HG03108 (cell line): ENCODE data around the gene ANO1.
"Not testable (repeated sequence)": the region's sequence is repeated elsewhere in the genome, so short reads cannot be mapped to it uniquely, and the experiment has no call there.

Experiments used
- ATAC-seq: cut with Tn5 transposase; IDR thresholded peaks from one replicate; pipeline ENCODE4 v1.9.1; 2021; ENCODE audit warnings: moderate library complexity; ENCODE audit not compliant: unreplicated experiment

The ANO1 gene

GRCh38 chr11:70205049-70205725 is 127.1 kb downstream of the ANO1 start:
- ATAC-seq = no peak

GRCh38 chr11:70205766-70206165 is 127.6 kb downstream of the ANO1 start:
- no peak for ATAC-seq

- ATAC-seq = no peak
These were observed 128.3 kb downstream of the ANO1 start for GRCh38 chr11:70206226-70206981.

GRCh38 chr11:70206982-70207376 is 128.9 kb downstream of the ANO1 start:
- ATAC-seq = no peak

GRCh38 chr11:70207531-70208131 is 129.5 kb downstream of the ANO1 start:
- no peak for ATAC-seq

GRCh38 chr11:70209391-70209912 is 131.3 kb downstream of the ANO1 start:
- ATAC-seq = no peak

GRCh38 chr11:70210051-70210501 is 132.0 kb downstream of the ANO1 start:
- ATAC-seq = no peak

GRCh38 chr11:70210530-70210929 is 132.4 kb downstream of the ANO1 start:
- ATAC-seq = no peak

GRCh38 chr11:70212227-70212811 is 134.2 kb downstream of the ANO1 start:
- no peak for ATAC-seq

- not testable (repeated sequence) for ATAC-seq
These were observed 139.3 kb downstream of the ANO1 start for GRCh38 chr11:70217388-70217787.

GRCh38 chr11:70218076-70218475 is 140.0 kb downstream of the ANO1 start:
- not testable (repeated sequence) for ATAC-seq

- ATAC-seq = no peak
These were observed 142.0 kb downstream of the ANO1 start for GRCh38 chr11:70220136-70220535.

GRCh38 chr11:70220920-70221319 is 142.8 kb downstream of the ANO1 start:
- no peak for ATAC-seq

- no peak for ATAC-seq
These were observed 147.6 kb downstream of the ANO1 start for GRCh38 chr11:70225681-70226177.

GRCh38 chr11:70226183-70226582 is 148.1 kb downstream of the ANO1 start:
- no peak for ATAC-seq

GRCh38 chr11:70226967-70227366 is 148.8 kb downstream of the ANO1 start:
- ATAC-seq = no peak

- ATAC-seq = no peak
These were observed 151.6 kb downstream of the ANO1 start for GRCh38 chr11:70229737-70230136.

GRCh38 chr11:70230151-70230839 is 152.2 kb downstream of the ANO1 start:
- ATAC-seq = no peak

GRCh38 chr11:70230840-70231710 is 153.0 kb downstream of the ANO1 start:
- ATAC-seq = no peak

GRCh38 chr11:70233034-70233433 is 154.9 kb downstream of the ANO1 start:
- ATAC-seq = no peak
